K562 (cell line): Measurements from ENCODE around the gene AKAP12. TPM values are rescaled to one million over a fixed set of nuclear protein-coding genes. Genes with fewer than 3 reads are reported as not detected.

Experiments
- ATAC-seq: fragments of 200-7000 bp; cut with Tn5 transposase; 3 replicates; pipeline ENCODE4 v1.9.1; 2020; ENCODE audit warnings: moderate library complexity
- BruUV-seq: library from RNA; stranded (reverse); fragments of 400-500 nt; replicated peaks from 2 replicates; lab custom pipeline; 2021; lab: Mats Ljungman, UMichigan
- CTCF ChIA-PET: fragments of 300-600 bp; formaldehyde crosslinking; extraction: SDS; loops from one replicate; lab custom pipeline; 2021; ENCODE audit warnings: low intra/inter-chr PET ratio; lab: Yijun Ruan, JAX
- POLR2A ChIA-PET: fragments of 300-600, 350-650 bp; sonication (Branson Sonifier 250); formaldehyde crosslinking; extraction: SDS; loops from one replicate; lab custom pipeline; 2021; ENCODE audit warnings: antibody characterized with exemption, inconsistent platforms; lab: Yijun Ruan, JAX
- DNase-seq, 4 experiments: peaks; one replicate each; pipeline versions ENCODE4 v3.0.0 to v3.0.0-alpha.2; 2011 to 2018; ENCODE audit warnings: low spot score in 3 of 4, mixed read lengths in 3 of 4; ENCODE audit errors: extremely low read depth in 1 of 4
- FAIRE-seq: peaks from 2 replicates; lab custom pipeline; 2011; peaks lifted over from hg19 to GRCh38; lab: Jason Lieb, UNC
- H2AFZ ChIP-seq: 2 replicates; pipeline ENCODE4 v1.6.0; 2011; ENCODE audit warnings: low read depth, low read length, control low read depth, inconsistent platforms
- H3K27ac ChIP-seq: fragments of 200-600 bp; 3 replicates; pipeline ENCODE4 v1.8.0; 2011; ENCODE audit warnings: low read depth, mild to moderate bottlenecking, control low read depth, inconsistent platforms, low read length, moderate library complexity, mixed read lengths; ENCODE audit errors: extremely low read depth
- H3K27me3 ChIP-seq, 2 experiments: fragments of 300-600 bp in 1 of 2; 2 replicates in 1 of 2; 3 replicates in 1 of 2; pipeline versions ENCODE4 v1.6.0 to v1.8.0; 2011; ENCODE audit warnings: inconsistent platforms in 2 of 2, low read length in 2 of 2, mild to moderate bottlenecking in 1 of 2, mixed read lengths in 1 of 2, moderate library complexity in 1 of 2; ENCODE audit not compliant: control insufficient read depth in 2 of 2, insufficient read depth in 2 of 2
- H3K36me3 ChIP-seq: fragments of 300-600 bp; 3 replicates; pipeline ENCODE4 v1.8.0; 2011; ENCODE audit warnings: mild to moderate bottlenecking, low read length, inconsistent platforms; ENCODE audit not compliant: control insufficient read depth, insufficient read depth
- H3K4me1 ChIP-seq, 2 experiments: fragments of 200-600 bp in 1 of 2; replicated peaks in 1 of 2; 2 replicates in 1 of 2; 3 replicates in 1 of 2; pipeline versions ENCODE4 v1.5.1 to v1.8.0; 2011; ENCODE audit warnings: inconsistent platforms in 2 of 2, low read length in 2 of 2, mild to moderate bottlenecking in 1 of 2, mixed read lengths in 1 of 2, moderate library complexity in 1 of 2; ENCODE audit not compliant: control insufficient read depth in 2 of 2, insufficient read depth in 2 of 2
- H3K4me2 ChIP-seq: 2 replicates; pipeline ENCODE4 v1.6.1; 2011; ENCODE audit warnings: low read length, control low read depth, inconsistent platforms, mixed read lengths; ENCODE audit not compliant: insufficient read depth
- H3K4me3 ChIP-seq: fragments of 200-600 bp; sonication (generic), shearing (Covaris generic); 2 replicates; pipeline ENCODE4 v1.5.1; 2016; ENCODE audit warnings: control low read depth, inconsistent platforms
- H3K79me2 ChIP-seq: fragments of 200-600 bp; 3 replicates; pipeline ENCODE4 v1.8.0; 2011; ENCODE audit warnings: low read length, inconsistent platforms; ENCODE audit not compliant: control insufficient read depth, insufficient read depth
- H3K9ac ChIP-seq, 2 experiments: 2 replicates each; pipeline versions ENCODE4 v1.6.0 to v1.6.1; 2011; ENCODE audit warnings: low read depth in 2 of 2, low read length in 2 of 2, control low read depth in 1 of 2, inconsistent platforms in 1 of 2, mild to moderate bottlenecking in 1 of 2, mixed read lengths in 1 of 2; ENCODE audit not compliant: insufficient read depth in 1 of 2
- H3K9me1 ChIP-seq: one replicate; pipeline ENCODE4 v1.6.0; 2011; ENCODE audit warnings: inconsistent platforms, mild to moderate bottlenecking, low read length, moderate library complexity; ENCODE audit not compliant: control insufficient read depth, insufficient read depth
- H3K9me3 ChIP-seq: replicated peaks from 2 replicates; pipeline ENCODE4 v1.5.1; 2011; ENCODE audit warnings: low read depth, low read length, inconsistent platforms; ENCODE audit not compliant: control insufficient read depth, insufficient read depth
- H4K20me1 ChIP-seq: replicated peaks from 2 replicates; pipeline ENCODE4 v1.6.1; 2011; ENCODE audit warnings: low read length, inconsistent platforms, mixed read lengths; ENCODE audit not compliant: control insufficient read depth, insufficient read depth
- EHMT2 ChIP-seq: fragments of 450-650 bp; IDR thresholded peaks from 2 replicates; pipeline ENCODE4 v1.6.1; 2018; ENCODE audit warnings: antibody characterized with exemption
- KAT2B ChIP-seq: IDR thresholded peaks from one replicate; pipeline ENCODE4 v1.6.1; 2012; ENCODE audit warnings: low read depth, mild to moderate bottlenecking, control low read depth, inconsistent platforms, low read length, moderate library complexity
- SP1 ChIP-seq: sonication (generic); formaldehyde crosslinking; IDR thresholded peaks from 2 replicates; pipeline ENCODE4 v1.8.1; 2022; ENCODE audit warnings: mild to moderate bottlenecking, missing genetic modification reagents
- U2AF1 ChIP-seq: fragments of 200-400 bp; formaldehyde crosslinking; optimal IDR thresholded peaks from 2 replicates; pipeline ENCODE3; 2017; ENCODE audit warnings: mild to moderate bottlenecking, low read depth, low read length, moderate library complexity
- ZNF764 ChIP-seq: fragments of 250-450 bp; sonication (Bioruptor Pico); IDR thresholded peaks from 2 replicates; pipeline ENCODE4 v1.4.0; 2020; ENCODE audit warnings: low read depth, mild to moderate bottlenecking, moderate library complexity
- WGBS: fragments of 100-300 bp; shearing (Covaris generic); methylation state at CpG from one replicate; pipeline ENCODE4 v1.1.6; 2016; ENCODE audit warnings: low coverage, mixed read lengths; ENCODE audit not compliant: insufficient coverage; ENCODE audit errors: missing lambda C conversion rate; 5-methylcytosine and 5-hydroxymethylcytosine counted together
- in situ Hi-C: fragments of 300-500 bp; cut with MboI; formaldehyde crosslinking; loops from 4 replicates; pipeline ENCODE4 v1.15.0; 2018; ENCODE audit warnings: inconsistent platforms, mixed read lengths
- intact Hi-C: fragments of 100-400 bp; cut with micrococcal nuclease; formaldehyde crosslinking; loops from 2 replicates; pipeline ENCODE4 v1.14.2; 2022
- polyA plus RNA-seq, 8 experiments: library from polyadenylated mRNA; depleted of rRNA in 4 of 8; stranded (reverse) in 5 of 8; unstranded in 3 of 8; fragments of >200 nt; fragmentation: Nextera tagmentation in 2 of 8; fragmentation: Illumina TruSeq in 1 of 8; extraction: Ambion mirVana in 2 of 8; extraction: Trizol in 1 of 8; gene quantifications; 2 replicates each; pipeline versions ENCODE4 v1.2.1 to v1.2.3, GENCODE V29; 2011 to 2014; ENCODE audit warnings: inconsistent platforms in 1 of 8, missing spikeins in 1 of 8
- total RNA-seq, 7 experiments: library from RNA; depleted of rRNA in 6 of 7; stranded (reverse); fragments of >200 nt in 6 of 7; fragmentation: Illumina TruSeq in 2 of 7; extraction: Trizol in 2 of 7; gene quantifications; 2 replicates each; pipeline versions ENCODE4 v1.2.1 to v1.2.3, GENCODE V29; 2011 to 2021; ENCODE audit warnings: low replicate concordance in 1 of 7
- TF ChIP-seq, protein P1 (sequence below): sonication (generic); formaldehyde crosslinking; IDR thresholded peaks from 2 replicates; pipeline ENCODE4 v1.8.0; 2022; ENCODE audit warnings: mild to moderate bottlenecking, missing genetic modification reagents

Gene AKAP12
- total and polyA plus RNA-seq, 9 of the 15 experiments (the other 6 are each of a cell fraction or from before 2014, with no cell fraction given), result 0.08 to 2.0 (median 0.62) TPM

DNA sequence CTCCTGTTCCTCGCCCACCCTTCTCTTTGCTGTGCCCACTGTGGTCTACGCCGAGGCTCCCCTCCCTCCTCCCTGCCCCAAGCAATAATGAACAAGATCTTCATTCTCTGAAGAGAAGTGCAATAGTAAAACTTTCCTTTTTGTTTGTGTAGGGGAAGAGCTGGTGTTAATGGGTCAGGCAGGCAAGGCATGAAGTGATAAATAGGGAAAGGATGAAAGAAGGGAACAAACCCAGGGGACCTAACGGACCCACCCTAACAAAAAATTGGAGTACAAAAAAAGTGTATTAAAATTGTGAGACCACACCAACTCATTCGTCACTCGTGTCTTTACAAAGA, 84.7 kb downstream of the AKAP12 start:
- intact Hi-C loops, result loop anchor here (1.0 to 10.0 kb wide), 5 partner anchors 157 to 508 kb away; no protein-coding TSS in a partner anchor
- FAIRE-seq (no peak), ATAC-seq (peak; percentile 24), DNase-seq (no peak)
- Histone ChIP-seq H3K9ac (no peak overlapping the region), H3K36me3 (no peaks in the 10 kb centered on the region), H3K4me3 (no peak overlapping the region), H3K79me2 (no peaks in the 10 kb centered on the region), H2AFZ (no peak overlapping the region), H4K20me1 (no peaks in the 10 kb centered on the region), H3K4me2 (no peak overlapping the region), H3K27ac (no peak overlapping the region), H3K27me3 (peaks cover 38 to 56% of the 10 kb centered on the region in 2 experiments), H3K4me1 (peaks cover 0 to 6% of the 10 kb centered on the region in 2 experiments; a peak in 2 of 5 replicates), H3K9me1 (no peaks in the 10 kb centered on the region), H3K9me3 (no peaks in the 10 kb centered on the region)
- no TSS peak for BruUV-seq
- ChIA-PET POLR2A (interaction anchor here (0.6 to 1.4 kb wide), 13 partner anchors 10 to 702 kb away, joined by 3 to 6 read pairs (median 3); no protein-coding TSS in a partner anchor), CTCF (interaction anchor here (0.6 to 3.5 kb wide), 5 partner anchors 10 to 507 kb away, joined by 3 to 40 read pairs (median 4); no protein-coding TSS in a partner anchor)
- in situ Hi-C loops, result no loop called here
- TF ChIP-seq SP1 (CRISPR knock-in tag) (0 out of 2 replicates have a peak, but pooled peaks have one; percentile 29), EHMT2 (0 out of 2 replicates have a peak, but pooled peaks have one; percentile 23), KAT2B (no peak), U2AF1 (no peak), ZNF764 (no peak)
- TF ChIP-seq, protein P1, sequence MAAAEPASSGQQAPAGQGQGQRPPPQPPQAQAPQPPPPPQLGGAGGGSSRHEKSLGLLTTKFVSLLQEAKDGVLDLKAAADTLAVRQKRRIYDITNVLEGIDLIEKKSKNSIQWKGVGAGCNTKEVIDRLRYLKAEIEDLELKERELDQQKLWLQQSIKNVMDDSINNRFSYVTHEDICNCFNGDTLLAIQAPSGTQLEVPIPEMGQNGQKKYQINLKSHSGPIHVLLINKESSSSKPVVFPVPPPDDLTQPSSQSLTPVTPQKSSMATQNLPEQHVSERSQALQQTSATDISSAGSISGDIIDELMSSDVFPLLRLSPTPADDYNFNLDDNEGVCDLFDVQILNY (CRISPR knock-in tag), result 0 out of 2 replicates have a peak, but pooled peaks have one; percentile 27
- 9% methylated on average over 6 of the region's 6 CpGs for WGBS
